A549 (cell line): ENCODE results near the gene CDKN1B. TPM values are rescaled to one million over a fixed set of nuclear protein-coding genes. Genes with fewer than 3 reads are reported as not detected.

Experiments
- ATAC-seq, 2 experiments: fragments of 200-7000 bp in 1 of 2; fragments of >200 bp in 1 of 2; cut with Nextera tagmentation in 1 of 2; cut with Tn5 transposase in 1 of 2; 3 replicates each; pipeline versions ENCODE4 v1.8.0 to v1.9.1; 2018 to 2020; ENCODE audit warnings: mild to moderate bottlenecking in 1 of 2, moderate library complexity in 1 of 2
- CTCF ChIA-PET: fragments of 300-600 bp; sonication (Branson Sonifier 250); formaldehyde crosslinking; extraction: SDS; loops from one replicate; lab custom pipeline; 2021; ENCODE audit warnings: antibody characterized with exemption, inconsistent platforms; lab: Yijun Ruan, JAX
- POLR2A ChIA-PET: fragments of 350-600 bp; formaldehyde crosslinking; extraction: SDS; loops from one replicate; lab custom pipeline; 2021; ENCODE audit warnings: antibody characterized with exemption, inconsistent platforms; lab: Yijun Ruan, JAX
- DNase-seq, 2 experiments: peaks; one replicate each; pipeline versions ENCODE4 v3.0.0 to v3.0.0-alpha.2; 2011 to 2016; ENCODE audit warnings: low read depth in 1 of 2, low spot score in 1 of 2
- FAIRE-seq: peaks from 2 replicates; lab custom pipeline; 2011; peaks lifted over from hg19 to GRCh38; lab: Jason Lieb, UNC
- H3K27ac ChIP-seq, 2 experiments: fragments of >200 bp; sonication (Bioruptor Twin); formaldehyde crosslinking; 3 replicates each; pipeline ENCODE4 v1.5.1; 2016 to 2017
- H3K4me1 ChIP-seq: fragments of >200 bp; sonication (Bioruptor Twin); formaldehyde crosslinking; 3 replicates; pipeline ENCODE4 v1.6.1; 2016
- H3K4me2 ChIP-seq: fragments of >200 bp; sonication (Bioruptor Twin); formaldehyde crosslinking; 3 replicates; pipeline ENCODE4 v1.6.1; 2016
- H3K4me3 ChIP-seq: fragments of >200 bp; sonication (Bioruptor Twin); formaldehyde crosslinking; 3 replicates; pipeline ENCODE4 v1.5.1; 2016
- H3K9me3 ChIP-seq: fragments of >200 bp; sonication (Bioruptor Twin); formaldehyde crosslinking; 3 replicates; pipeline ENCODE4 v1.6.1; 2016
- E2F6 ChIP-seq: IDR thresholded peaks from 2 replicates; pipeline ENCODE4 v1.6.1; 2012; ENCODE audit warnings: low read depth, borderline replicate concordance
- EP300 ChIP-seq, 2 experiments: fragments of >200 bp; sonication (Bioruptor Twin); formaldehyde crosslinking; IDR thresholded peaks; 2 replicates in 1 of 2; 3 replicates in 1 of 2; pipeline ENCODE4 v1.6.1; 2016 to 2017
- HMGXB4 ChIP-seq: fragments of 250-450 bp; sonication (Bioruptor Pico); IDR thresholded peaks from 2 replicates; pipeline ENCODE4 v1.5.0; 2021; ENCODE audit warnings: mild to moderate bottlenecking, moderate library complexity, borderline replicate concordance
- HOXB5 ChIP-seq: fragments of 250-450 bp; sonication (Bioruptor Pico); IDR thresholded peaks from 2 replicates; pipeline ENCODE4 v1.5.0; 2020; ENCODE audit warnings: mild to moderate bottlenecking, moderate library complexity
- KDM5A ChIP-seq: fragments of 200-600 bp; sonication (generic); IDR thresholded peaks from 2 replicates; pipeline ENCODE4 v1.6.1; 2016; ENCODE audit warnings: antibody characterized with exemption, mild to moderate bottlenecking
- MAFK ChIP-seq: fragments of 450-650 bp; IDR thresholded peaks from 2 replicates; pipeline ENCODE4 v1.6.1; 2014; ENCODE audit not compliant: partially characterized antibody
- NFE2L2 ChIP-seq: fragments of 150-350 bp; conservative IDR thresholded peaks from 2 replicates; pipeline ENCODE4 v1.6.1; 2014; ENCODE audit warnings: low read length
- PHF8 ChIP-seq: fragments of 200-600 bp; sonication (generic); IDR thresholded peaks from 2 replicates; pipeline ENCODE4 v1.6.1; 2016; ENCODE audit warnings: low read depth, mild to moderate bottlenecking, antibody characterized with exemption, moderate library complexity, borderline replicate concordance
- SMC3 ChIP-seq: fragments of >200 bp; sonication (Bioruptor Twin); formaldehyde crosslinking; IDR thresholded peaks from 3 replicates; pipeline ENCODE4 v1.6.1; 2018; ENCODE audit warnings: inconsistent platforms
- ZFP36 ChIP-seq: fragments of 450-650 bp; IDR thresholded peaks from 2 replicates; pipeline ENCODE4 v1.6.1; 2014; ENCODE audit warnings: borderline replicate concordance; ENCODE audit not compliant: partially characterized antibody
- ZSCAN20 ChIP-seq: fragments of 250-450 bp; sonication (Bioruptor Pico); IDR thresholded peaks from 2 replicates; pipeline ENCODE4 v1.8.0; 2022; ENCODE audit warnings: mild to moderate bottlenecking, moderate library complexity
- WGBS: methylation state at CpG from one replicate; pipeline ENCODE4 v1.1.6; 2017; ENCODE audit errors: missing lambda C conversion rate; 5-methylcytosine and 5-hydroxymethylcytosine counted together
- polyA plus RNA-seq, 4 experiments: library from polyadenylated mRNA; depleted of rRNA in 3 of 4; stranded (reverse); fragments of >200 nt; fragmentation: RNase III in 1 of 4; extraction: RNeasy Plus Mini Kit Qiagen cat#74134 plus additional on column Dnase treatment in 1 of 4; gene quantifications; 2 replicates in 3 of 4; 3 replicates in 1 of 4; pipeline ENCODE4 v1.2.3, GENCODE V29; 2011 to 2017
- TF ChIP-seq, protein P1 (sequence below): fragments of >200 bp; sonication (Bioruptor Twin); formaldehyde crosslinking; IDR thresholded peaks from 3 replicates; pipeline ENCODE4 v1.6.1; 2016
- TF ChIP-seq, protein P2 (sequence below): fragments of >200 bp; sonication (Bioruptor Twin); formaldehyde crosslinking; IDR thresholded peaks from 2 replicates; pipeline ENCODE4 v1.6.1; 2016
- TF ChIP-seq, protein P3 (sequence below): fragments of 200-600 bp; sonication (generic); IDR thresholded peaks from 2 replicates; pipeline ENCODE4 v1.6.1; 2016; ENCODE audit warnings: antibody characterized with exemption, mild to moderate bottlenecking, moderate library complexity

The CDKN1B gene
- polyA plus RNA-seq, 2 of the 4 experiments (the other 2 are of a cell fraction) = 20.3 to 26.8 TPM

DNA sequence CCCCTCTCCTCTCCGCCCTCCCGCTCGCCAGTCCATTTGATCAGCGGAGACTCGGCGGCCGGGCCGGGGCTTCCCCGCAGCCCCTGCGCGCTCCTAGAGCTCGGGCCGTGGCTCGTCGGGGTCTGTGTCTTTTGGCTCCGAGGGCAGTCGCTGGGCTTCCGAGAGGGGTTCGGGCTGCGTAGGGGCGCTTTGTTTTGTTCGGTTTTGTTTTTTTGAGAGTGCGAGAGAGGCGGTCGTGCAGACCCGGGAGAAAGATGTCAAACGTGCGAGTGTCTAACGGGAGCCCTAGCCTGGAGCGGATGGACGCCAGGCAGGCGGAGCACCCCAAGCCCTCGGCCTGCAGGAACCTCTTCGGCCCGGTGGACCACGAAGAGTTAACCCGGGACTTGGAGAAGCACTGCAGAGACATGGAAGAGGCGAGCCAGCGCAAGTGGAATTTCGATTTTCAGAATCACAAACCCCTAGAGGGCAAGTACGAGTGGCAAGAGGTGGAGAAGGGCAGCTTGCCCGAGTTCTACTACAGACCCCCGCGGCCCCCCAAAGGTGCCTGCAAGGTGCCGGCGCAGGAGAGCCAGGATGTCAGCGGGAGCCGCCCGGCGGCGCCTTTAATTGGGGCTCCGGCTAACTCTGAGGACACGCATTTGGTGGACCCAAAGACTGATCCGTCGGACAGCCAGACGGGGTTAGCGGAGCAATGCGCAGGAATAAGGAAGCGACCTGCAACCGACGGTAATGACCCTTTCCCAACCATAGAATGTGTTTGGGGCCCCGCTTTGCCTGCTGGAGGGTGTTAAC, 615 bp downstream of the CDKN1B start:
- peak in 1 of 2 experiments; percentile 46 for DNase-seq
- Histone ChIP-seq H3K4me3 (peak overlapping the region; percentile 87), H3K27ac (peak overlapping the region; percentile 96 to 98), H3K9me3 (no peaks in the 10 kb centered on the region)
- TF ChIP-seq E2F6 (0 out of 2 replicates have a peak, but pooled peaks have one; percentile 28), KDM5A (0 out of 2 replicates have a peak, but pooled peaks have one; percentile 22), PHF8 (no peak), MAFK (no peak), EP300 (IDR thresholded peaks at IDR 0.05) (no peak), HOXB5 (CRISPR knock-in tag) (no peak)
- TF ChIP-seq, all 56 proteins: peak for 2
- POLR2A ChIA-PET = interaction anchor here (2.3 kb wide), 1 partner anchor 8 kb away, joined by 10 read pairs; no protein-coding TSS in a partner anchor
- Histone ChIP-seq H3K4me1 (peaks cover 55% of the 10 kb centered on the region), H3K4me2 (peak overlapping the region; percentile 99)
- CTCF ChIA-PET = interaction anchor here (0.9 to 2.3 kb wide), 3 partner anchors 12 to 60 kb away, joined by 3 to 14 read pairs (median 5); no protein-coding TSS in a partner anchor
- FAIRE-seq = no peak
- under 1% methylated on average over 43 of the region's 62 CpGs for WGBS
- peak; percentile 52 to 69 for ATAC-seq

DNA sequence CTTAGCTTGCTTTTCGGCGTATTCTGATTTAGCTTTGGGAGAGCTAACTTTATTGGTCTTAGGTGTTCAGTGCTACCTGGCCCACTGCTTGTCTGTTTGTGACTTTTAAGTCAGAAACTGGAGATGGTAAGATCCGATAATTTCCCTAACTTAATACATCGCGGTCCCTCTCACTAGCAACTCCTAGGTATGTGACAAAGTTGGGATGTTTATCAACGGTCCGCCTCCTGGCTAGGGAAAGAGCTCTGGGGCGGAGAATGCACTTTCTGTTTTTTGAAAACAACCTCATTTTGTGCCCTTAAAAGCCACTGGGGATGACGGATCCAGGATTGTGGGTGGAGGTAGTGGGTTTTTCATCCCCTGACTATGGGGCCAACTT, 1.2 kb downstream of the CDKN1B start:
- peak overlapping the region; percentile 87 for H3K4me3 ChIP-seq
- no peak for FAIRE-seq
- DNase-seq = peak in 1 of 2 experiments; percentile 24
- CTCF ChIA-PET = interaction anchor here (0.9 to 2.3 kb wide), 3 partner anchors 13 to 60 kb away, joined by 3 to 14 read pairs (median 5); no protein-coding TSS in a partner anchor
- POLR2A ChIA-PET = no interaction called here
- no peaks in the 10 kb centered on the region for H3K9me3 ChIP-seq
- H3K27ac ChIP-seq = peak overlapping the region; percentile 96 to 98
- TF ChIP-seq, protein P1, sequence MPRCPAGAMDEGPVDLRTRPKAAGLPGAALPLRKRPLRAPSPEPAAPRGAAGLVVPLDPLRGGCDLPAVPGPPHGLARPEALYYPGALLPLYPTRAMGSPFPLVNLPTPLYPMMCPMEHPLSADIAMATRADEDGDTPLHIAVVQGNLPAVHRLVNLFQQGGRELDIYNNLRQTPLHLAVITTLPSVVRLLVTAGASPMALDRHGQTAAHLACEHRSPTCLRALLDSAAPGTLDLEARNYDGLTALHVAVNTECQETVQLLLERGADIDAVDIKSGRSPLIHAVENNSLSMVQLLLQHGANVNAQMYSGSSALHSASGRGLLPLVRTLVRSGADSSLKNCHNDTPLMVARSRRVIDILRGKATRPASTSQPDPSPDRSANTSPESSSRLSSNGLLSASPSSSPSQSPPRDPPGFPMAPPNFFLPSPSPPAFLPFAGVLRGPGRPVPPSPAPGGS = no peak
- TF ChIP-seq ZSCAN20 = no peak
- TF ChIP-seq HMGXB4 = no peak
- TF ChIP-seq NFE2L2 = no peak
- TF ChIP-seq, protein P2, sequence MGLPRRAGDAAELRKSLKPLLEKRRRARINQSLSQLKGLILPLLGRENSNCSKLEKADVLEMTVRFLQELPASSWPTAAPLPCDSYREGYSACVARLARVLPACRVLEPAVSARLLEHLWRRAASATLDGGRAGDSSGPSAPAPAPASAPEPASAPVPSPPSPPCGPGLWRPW = no peak
- no peak for TF ChIP-seq SMC3
- TF ChIP-seq ZFP36 = no peak
- TF ChIP-seq, protein P3, sequence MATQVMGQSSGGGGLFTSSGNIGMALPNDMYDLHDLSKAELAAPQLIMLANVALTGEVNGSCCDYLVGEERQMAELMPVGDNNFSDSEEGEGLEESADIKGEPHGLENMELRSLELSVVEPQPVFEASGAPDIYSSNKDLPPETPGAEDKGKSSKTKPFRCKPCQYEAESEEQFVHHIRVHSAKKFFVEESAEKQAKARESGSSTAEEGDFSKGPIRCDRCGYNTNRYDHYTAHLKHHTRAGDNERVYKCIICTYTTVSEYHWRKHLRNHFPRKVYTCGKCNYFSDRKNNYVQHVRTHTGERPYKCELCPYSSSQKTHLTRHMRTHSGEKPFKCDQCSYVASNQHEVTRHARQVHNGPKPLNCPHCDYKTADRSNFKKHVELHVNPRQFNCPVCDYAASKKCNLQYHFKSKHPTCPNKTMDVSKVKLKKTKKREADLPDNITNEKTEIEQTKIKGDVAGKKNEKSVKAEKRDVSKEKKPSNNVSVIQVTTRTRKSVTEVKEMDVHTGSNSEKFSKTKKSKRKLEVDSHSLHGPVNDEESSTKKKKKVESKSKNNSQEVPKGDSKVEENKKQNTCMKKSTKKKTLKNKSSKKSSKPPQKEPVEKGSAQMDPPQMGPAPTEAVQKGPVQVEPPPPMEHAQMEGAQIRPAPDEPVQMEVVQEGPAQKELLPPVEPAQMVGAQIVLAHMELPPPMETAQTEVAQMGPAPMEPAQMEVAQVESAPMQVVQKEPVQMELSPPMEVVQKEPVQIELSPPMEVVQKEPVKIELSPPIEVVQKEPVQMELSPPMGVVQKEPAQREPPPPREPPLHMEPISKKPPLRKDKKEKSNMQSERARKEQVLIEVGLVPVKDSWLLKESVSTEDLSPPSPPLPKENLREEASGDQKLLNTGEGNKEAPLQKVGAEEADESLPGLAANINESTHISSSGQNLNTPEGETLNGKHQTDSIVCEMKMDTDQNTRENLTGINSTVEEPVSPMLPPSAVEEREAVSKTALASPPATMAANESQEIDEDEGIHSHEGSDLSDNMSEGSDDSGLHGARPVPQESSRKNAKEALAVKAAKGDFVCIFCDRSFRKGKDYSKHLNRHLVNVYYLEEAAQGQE = no peak
- 2% methylated on average over 9 of the region's 9 CpGs for WGBS
- H3K4me2 ChIP-seq = peak overlapping the region; percentile 99
- peaks cover 55% of the 10 kb centered on the region for H3K4me1 ChIP-seq
- no peak for ATAC-seq
